A549 (cell line): ENCODE data around the gene QPRT.

ENCODE experiments used
- JUNB ChIP-seq: fragments of >200 bp; sonication (Bioruptor Twin); formaldehyde crosslinking; IDR thresholded peaks from 2 replicates; pipeline ENCODE4 v1.6.1; 2016
- MAFK ChIP-seq: fragments of 450-650 bp; IDR thresholded peaks from 2 replicates; pipeline ENCODE4 v1.6.1; 2014; ENCODE audit not compliant: partially characterized antibody
- POLR2A ChIP-seq: IDR thresholded peaks from 2 replicates; pipeline ENCODE4 v1.6.1; 2012; ENCODE audit warnings: mild to moderate bottlenecking, low read length
- TF ChIP-seq, protein P1 (sequence below): fragments of >200 bp; sonication (Bioruptor Twin); formaldehyde crosslinking; IDR thresholded peaks from 3 replicates; pipeline ENCODE4 v1.5.1; 2016

- TF ChIP-seq POLR2A (no peak), JUNB (no peak), MAFK (no peak)
- TF ChIP-seq, protein P1, sequence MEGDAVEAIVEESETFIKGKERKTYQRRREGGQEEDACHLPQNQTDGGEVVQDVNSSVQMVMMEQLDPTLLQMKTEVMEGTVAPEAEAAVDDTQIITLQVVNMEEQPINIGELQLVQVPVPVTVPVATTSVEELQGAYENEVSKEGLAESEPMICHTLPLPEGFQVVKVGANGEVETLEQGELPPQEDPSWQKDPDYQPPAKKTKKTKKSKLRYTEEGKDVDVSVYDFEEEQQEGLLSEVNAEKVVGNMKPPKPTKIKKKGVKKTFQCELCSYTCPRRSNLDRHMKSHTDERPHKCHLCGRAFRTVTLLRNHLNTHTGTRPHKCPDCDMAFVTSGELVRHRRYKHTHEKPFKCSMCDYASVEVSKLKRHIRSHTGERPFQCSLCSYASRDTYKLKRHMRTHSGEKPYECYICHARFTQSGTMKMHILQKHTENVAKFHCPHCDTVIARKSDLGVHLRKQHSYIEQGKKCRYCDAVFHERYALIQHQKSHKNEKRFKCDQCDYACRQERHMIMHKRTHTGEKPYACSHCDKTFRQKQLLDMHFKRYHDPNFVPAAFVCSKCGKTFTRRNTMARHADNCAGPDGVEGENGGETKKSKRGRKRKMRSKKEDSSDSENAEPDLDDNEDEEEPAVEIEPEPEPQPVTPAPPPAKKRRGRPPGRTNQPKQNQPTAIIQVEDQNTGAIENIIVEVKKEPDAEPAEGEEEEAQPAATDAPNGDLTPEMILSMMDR: no peak
Observed at GRCh38 chr16:29688172-29688571, 9.2 kb downstream of the QPRT start.
